HG02759 (cell line): Measurements from ENCODE around the gene TBC1D10B.
"Not testable (repeated sequence)": the region's sequence is repeated elsewhere in the genome, so short reads cannot be mapped to it uniquely, and the experiment has no call there.

Source experiments
- ATAC-seq: cut with Tn5 transposase; IDR thresholded peaks from one replicate; pipeline ENCODE4 v1.9.1; 2021; ENCODE audit warnings: mild to moderate bottlenecking, moderate library complexity; ENCODE audit not compliant: unreplicated experiment

The TBC1D10B gene

DNA sequence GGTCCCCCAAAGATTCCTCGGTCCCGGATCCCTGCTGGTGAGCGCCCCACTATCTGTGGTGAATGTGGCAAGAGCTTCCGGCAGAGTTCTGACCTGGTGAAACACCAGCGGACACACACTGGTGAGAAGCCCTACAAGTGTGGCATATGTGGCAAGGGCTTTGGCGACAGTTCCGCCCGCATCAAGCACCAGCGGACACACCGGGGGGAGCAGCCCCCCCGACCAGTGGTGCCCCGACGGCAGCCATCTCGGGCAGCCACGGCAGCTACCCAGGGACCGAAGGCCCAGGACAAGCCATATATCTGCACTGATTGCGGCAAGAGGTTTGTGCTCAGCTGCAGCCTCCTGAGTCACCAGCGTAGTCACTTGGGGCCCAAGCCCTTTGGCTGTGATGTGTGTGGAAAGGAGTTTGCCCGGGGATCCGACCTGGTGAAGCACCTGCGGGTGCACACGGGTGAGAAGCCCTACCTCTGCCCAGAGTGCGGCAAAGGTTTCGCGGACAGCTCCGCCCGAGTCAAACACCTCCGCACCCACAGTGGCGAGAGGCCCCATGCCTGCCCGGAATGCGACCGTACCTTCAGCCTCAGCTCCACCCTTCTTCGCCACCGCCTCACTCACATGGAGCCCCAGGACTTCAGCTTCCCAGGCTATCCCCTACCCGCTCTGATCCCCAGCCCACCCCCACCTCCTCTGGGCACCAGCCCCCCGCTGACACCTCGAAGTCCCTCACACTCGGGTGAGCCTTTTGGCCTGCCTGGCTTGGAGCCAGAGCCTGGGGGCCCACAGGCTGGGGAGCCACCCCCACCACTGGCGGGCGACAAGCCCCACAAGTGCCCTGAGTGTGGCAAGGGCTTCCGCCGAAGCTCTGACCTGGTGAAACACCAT lies 27.7 kb upstream of the TBC1D10B start:
- no peak for ATAC-seq

DNA sequence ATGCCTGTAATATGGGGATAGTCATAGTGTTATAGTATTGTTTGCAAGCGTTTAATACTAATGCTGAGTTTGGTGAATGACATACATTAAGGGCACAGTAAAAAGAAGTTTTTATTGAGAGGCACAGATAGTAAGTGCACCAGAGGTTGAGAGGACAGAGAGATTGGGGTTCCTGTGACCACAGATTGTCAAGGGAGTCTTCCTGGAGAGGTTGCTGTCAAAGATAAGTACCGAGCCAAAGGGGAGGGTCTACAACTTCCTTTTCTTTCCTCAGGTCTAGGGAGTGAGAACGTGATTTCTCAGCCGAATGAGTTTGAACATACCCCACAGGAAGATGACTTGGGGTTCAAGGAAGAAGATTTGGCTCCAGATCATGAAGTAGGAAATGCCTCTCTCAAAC lies 26.8 kb upstream of the TBC1D10B start:
- no peak for ATAC-seq

GRCh38 chr16:30396627-30397026 lies 26.3 kb upstream of the TBC1D10B start:
- ATAC-seq, result not testable (repeated sequence)

GRCh38 chr16:30395992-30396585 lies 25.8 kb upstream of the TBC1D10B start:
- no peak for ATAC-seq

DNA sequence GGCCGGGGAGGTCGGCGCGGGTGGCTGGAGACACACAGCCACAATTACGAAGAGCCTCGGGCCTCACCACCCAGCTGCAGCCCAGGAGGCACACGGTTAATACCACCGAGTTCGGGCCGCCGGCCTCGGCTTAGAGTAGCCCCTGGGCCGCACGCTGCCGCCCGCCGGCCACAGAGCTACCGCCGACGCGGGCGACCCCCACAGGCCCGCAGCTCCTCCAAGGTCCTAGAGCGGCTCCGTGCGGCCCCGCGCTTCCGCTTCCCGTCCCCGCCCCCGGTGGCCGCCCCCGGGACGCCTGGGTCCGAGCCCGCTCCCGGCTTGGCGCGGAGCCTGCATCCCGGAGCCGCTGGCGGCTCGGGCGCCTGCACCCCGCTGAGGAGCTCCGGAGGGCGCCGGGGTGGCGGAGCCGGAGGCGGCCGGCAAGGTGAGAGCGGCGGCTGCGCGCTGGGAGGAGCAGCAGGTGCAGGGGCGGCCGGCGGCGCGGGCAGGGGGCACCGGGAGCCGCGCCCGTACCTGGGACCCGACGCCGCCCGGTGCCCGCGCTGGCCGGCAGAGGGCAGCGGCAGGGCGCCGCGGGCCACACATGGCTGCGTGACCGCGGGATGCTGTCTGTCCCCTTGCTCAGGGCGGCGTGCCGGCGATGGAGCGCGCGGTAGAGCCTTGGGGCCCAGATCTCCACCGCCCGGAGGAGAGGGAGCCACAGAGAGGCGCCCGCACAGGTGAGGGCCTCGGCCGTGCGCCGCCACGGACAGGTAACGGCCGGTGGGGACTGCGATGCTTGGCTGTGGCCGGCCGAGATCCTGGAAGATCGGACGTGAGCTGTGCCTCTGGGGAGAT lies 25.1 kb upstream of the TBC1D10B start, which contains the start of gene ZNF48:
TSS of gene ZNF48 (plus strand) at position 266 of the 837 bp plus-strand sequence. CDS start at position 641, 375 bp downstream.
- ATAC-seq, result peak; percentile 70

DNA sequence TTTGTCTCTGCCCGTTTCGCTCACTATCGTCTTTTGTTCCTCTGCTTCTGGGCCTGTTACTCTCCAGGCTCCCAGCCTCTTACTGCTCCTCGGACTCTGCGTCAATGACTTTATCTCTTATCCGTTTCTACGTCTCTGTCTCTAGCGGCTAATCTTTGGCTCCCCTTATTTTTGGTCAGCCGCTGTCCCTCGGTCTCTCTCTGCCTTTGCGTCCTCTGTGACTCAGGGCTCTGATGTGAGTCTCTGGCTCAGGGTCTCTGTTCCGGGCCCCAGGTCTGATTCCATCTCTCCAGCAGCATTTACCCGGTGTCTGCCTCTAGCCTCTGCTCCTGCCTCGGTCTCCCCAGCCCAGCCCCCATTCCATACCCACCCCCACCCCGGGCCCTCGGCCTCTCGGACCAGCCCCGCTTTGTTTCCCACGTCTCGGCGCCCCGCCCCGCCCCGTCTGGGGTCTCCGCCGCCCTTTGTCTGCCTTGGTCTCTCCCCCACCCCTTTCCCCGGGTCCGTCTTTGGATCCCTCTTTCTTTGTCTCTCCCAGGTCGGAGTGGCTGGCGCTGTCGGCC lies 24.4 kb upstream of the TBC1D10B start:
- ATAC-seq, result no peak

DNA sequence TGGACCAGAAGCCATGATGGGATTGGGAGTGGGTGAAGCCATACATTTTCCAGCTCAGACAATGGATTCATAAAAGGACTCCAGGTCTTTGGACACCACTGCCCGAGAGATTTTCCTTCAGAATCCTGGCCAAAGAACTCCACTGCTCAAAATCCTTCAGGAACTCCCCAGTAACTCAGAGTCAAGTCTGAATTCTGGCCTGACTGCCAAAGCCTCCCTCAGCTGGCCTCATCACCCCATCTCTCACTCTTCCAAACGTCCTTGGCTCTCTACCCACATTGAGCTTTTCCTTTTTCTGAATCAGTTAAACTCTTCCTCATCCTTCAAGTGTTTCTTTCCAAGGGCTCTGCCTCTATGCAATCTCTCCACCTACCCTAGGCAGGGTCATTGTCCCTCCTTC lies 13.2 kb upstream of the TBC1D10B start:
- no peak for ATAC-seq

DNA sequence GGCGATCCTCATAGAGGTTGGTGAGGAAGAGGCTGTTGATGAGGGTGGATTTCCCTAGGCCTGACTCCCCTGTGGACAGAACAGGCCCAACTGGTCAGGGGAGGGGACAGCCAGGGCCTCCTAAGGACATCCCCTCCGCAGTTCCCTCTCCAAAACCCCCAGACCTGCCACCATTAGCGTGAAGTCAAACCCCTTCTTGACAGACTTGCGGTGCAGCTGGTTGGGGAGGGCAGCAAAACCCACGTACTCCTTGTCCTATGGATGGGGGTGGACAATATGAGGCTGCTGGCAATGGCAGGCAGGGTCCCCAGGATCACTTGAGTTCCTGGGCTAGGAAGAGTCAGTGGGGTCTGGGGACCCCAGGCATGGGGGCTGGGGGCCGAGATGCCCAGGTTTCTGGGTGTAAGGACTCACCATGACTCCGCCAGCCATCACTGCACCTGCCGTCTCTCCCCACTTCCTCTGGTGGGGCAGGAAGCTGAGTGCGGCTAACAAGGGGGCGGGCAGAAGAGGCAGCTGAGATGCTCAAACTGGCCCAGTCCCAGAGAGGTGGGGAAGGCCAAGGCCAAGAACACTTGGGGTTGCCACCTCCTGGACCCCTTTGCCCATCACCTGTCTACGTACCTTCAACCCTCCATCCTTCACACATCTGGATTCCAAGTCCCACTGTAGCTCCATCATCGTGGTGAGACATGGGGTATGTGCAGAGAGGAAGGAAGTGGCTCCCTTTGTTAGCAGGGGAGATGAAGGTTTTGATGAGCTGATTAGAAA lies 12.0 kb upstream of the TBC1D10B start, which contains the start of gene SEPTIN1:
TSS of gene SEPTIN1 (minus strand) at position 451 of the 771 bp plus-strand sequence. CDS start at position 432, 19 bp downstream.
- ATAC-seq, result peak; percentile 36

DNA sequence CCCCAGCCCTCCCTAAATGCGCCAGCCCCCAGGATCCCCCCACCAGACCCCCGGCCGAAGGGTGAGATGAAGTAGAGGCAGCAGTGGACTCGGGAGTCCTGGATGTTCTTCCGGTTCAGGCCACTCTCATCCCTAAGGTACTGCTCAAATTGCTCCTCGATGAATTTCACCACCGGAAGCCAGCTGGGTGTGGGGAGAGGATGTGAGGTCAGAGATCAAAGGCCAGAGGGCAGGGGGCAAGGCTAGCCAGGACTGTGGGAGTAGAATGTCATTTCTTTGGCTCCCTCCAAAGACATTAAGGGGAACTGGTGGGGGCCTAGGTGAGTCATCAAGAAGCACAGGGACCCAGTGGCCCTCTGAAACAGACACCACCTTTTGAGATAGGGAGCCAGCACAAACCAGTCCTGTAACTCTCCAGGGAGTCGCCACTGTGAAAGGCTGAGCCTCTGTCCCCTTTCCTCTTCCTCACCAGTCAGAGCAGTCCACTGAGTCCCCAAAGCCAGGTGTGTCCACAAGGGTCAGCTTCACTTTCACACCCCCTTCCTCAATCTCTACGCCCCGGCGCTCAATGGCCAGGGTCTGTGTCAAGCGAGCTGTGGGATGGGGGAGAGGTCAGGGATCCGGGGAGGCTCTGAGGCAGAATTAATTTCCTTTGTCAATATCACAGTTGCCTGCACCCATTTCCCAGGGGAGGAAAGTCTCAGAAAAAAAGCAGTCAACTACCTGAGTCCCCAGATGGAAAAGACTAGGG lies 11.2 kb upstream of the TBC1D10B start:
- no peak for ATAC-seq

GRCh38 chr16:30380803-30381208 lies 10.5 kb upstream of the TBC1D10B start:
- no peak for ATAC-seq

DNA sequence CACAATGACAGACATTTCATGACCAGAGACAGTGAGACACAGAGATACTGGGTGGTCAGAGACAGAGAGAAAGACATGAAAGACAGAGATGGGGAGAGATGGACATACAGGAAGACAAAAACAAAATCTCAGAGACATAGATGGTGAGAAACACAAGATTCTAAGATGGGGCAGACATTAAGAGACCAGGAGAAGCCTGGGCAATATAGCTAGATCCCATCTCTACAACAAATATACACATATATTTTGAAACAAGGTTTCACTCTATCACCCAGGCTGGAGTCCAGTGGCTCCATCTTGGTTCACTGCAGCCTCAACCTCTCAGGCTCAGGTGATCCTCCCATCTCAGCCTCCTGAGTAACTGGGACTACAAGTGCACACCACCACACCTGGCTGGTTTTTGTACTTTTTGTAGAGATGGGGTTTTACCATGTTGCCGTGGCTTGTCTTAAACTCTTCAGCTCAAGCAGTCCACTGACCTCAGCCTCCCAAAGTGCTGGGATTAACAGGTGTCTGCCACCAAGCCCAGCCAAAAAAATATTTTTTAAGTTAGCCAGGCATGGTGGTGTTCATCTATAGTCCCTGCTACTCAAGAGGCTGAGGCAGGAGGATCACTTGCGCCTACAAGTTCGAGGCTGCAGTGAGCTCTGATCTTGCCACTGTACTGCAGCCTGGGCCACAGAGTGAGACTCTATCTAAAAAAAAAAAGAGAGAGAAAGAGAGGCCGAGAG lies 9.9 kb upstream of the TBC1D10B start:
- no peak for ATAC-seq

DNA sequence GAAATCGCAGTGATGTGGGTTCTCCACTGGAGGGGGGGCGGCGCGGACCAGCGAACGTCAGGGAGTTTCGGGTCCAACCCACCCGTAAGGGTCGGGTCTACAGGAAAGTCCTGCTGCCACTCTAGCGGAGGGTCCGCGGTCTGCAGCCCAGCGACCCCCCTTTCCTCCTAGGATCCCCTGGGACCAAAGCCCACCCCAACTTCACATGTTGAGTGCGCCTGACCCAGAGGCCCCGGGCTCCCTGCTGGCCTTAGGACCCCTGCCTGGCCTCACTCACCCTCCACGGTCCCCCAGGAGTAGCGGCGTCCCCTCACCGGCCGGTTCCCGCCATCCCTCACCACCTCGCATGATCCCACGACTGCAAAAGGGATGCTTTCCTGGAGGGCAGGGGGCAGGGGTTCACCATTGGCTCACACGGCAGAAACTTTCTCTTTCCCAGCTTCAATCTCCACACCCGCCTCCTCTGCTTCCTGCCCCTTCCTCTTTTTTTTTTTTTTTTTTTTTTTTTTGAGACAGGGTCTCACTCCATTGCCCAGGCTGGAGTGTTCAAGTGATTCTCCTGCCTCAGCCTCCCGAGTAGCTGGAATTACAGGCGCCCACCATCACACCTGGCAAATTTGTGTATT lies 9.0 kb upstream of the TBC1D10B start:
- ATAC-seq, result no peak

- peak; percentile 86 for ATAC-seq
These were observed 8.2 kb upstream of the TBC1D10B start for GRCh38 chr16:30378236-30379157.

GRCh38 chr16:30377812-30378235 lies 7.5 kb upstream of the TBC1D10B start:
- ATAC-seq, result peak; percentile 50

DNA sequence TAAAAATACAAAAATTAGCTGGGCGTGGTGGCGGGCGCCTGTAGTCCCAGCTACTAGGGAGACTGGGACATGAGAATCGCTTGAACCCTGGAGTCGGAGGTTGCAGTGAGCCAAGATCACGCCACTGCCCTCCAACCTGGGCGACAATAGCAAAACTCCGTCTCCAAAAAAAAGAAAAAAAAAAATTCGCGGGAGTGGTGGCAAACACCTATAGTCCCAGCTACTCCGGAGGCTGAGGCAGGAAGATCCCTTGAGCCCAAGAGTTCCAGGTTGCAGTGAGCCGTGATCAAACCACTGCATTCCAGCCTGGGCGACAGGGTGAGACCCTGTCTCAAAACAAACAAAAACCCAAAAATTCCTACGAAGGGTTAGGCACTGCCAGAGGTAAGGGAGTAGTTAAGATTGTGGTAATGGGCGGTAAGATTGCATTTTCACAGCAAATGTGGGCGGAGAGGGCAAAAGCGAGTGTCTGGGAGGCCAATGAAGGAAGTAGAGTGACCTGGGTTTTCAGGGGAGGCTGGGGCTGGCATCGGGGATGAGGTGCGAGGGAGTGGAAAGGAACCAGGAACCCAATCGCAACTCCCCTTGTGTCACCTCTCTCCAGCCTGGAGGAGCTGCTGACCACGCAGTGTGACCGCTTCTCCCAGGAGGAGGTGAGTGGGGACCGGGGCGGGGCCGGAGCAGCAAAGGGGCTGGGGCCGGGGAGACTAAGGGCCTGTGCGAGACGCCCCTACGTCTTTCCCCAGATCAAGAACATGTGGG lies 6.9 kb upstream of the TBC1D10B start:
- no peak for ATAC-seq

DNA sequence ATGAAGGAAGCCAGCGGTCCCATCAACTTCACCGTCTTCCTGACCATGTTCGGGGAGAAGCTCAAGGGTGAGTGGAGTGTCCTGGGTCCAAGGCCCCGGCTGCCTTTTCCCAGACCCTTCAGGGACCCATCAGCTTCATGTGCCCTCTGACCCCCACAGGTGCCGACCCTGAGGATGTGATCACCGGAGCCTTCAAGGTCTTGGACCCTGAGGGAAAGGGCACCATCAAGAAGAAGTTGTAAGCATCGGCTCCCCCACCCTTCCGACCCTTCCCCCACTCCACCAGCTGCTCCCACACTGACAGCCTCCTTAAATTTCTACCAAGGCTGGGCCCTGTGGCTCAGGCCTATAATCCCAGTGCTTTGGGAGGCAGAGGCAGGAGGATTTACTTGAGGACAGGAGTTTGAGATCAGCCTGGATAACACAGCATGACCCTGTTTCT lies 6.2 kb upstream of the TBC1D10B start:
- ATAC-seq, result no peak
